ENCODE data around the gene DPH5.

- TF ChIP-seq CTCF (conservative IDR thresholded peaks at IDR 0.05; ENCODE audit: low read length): no peak
- TF ChIP-seq EZH2phosphoT487 (IDR thresholded peaks at IDR 0.05; ENCODE audit: borderline replicate concordance): no peak
Observed at GRCh38 chr1:100960098-100960497, 65.5 kb downstream of the DPH5 start.
